HG02885 (cell line): ENCODE measurements around the gene CCDC88A.
"Not testable (repeated sequence)": the region's sequence is repeated elsewhere in the genome, so short reads cannot be mapped to it uniquely, and the experiment has no call there.

Experiments
- ATAC-seq: cut with Tn5 transposase; IDR thresholded peaks from one replicate; pipeline ENCODE4 v1.9.1; 2021; ENCODE audit warnings: mild to moderate bottlenecking; ENCODE audit not compliant: unreplicated experiment, poor library complexity

Gene CCDC88A

DNA sequence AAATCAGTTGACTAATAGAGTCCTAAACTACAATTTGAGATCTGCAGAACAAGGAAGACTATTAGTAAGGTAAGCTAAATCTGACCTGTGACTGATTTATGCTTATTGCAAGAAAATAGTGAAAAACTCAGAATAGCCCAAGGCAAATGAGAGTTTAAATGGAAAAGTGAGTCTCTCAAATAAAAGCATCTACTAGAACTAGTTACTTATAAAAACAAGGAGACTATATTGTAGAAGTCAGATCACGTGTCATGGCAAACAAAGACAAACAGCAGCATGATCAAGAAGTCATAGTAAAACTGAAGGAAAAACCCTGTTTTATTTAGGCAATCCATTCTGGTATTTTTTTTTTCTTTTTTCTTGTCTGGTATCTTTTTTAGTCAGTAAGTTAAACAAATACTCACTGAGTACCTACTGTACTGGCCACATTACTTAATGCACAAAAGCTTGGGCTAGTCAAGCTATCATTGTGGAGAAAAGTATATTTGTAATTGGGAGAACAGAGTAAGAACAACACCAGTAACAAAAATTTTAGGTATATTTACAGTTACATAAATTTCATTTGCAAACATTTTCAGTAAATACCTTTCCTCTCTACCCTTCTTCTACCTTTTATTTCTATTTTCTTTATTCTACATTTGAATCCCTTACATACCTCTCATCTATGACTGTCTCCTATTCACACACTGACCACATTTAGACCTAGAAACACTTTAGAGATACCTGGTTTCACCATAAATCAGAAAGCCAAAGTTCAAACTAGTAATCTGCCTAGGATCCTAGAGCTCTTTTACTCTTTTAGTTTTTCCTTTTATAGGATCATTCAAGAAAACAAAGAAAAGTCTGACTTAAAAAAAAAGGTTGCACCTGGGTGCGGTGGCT lies 23.7 kb downstream of the CCDC88A start:
- ATAC-seq, result no peak

DNA sequence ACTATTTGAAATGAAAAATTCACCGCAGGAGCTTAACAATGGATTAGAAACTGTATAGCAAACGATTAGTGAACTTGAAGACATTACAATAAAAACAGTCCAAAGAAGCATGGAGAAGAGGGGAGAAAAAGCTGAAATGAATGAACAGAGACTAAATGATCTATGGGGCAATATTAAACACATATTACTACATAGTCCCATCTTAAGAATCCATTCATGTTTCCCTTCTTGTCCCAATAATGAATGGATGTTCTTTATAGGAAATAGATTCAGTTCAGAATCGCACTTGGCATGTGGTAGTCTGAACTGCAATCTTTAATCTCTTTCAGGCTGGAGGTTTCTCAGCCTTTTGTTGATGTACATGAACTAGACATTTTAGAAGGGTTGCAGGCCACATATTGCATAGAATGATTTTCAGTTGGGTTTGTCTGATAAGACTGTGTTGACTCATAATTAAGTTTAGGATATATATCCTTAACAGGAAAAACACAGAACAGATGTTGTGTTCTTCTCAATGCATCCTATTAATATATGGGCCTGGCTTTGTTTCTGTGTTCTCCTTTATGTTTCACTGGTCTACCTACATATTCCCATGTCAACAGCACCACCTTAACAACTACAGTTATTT lies 27.9 kb downstream of the CCDC88A start:
- ATAC-seq, result no peak

DNA sequence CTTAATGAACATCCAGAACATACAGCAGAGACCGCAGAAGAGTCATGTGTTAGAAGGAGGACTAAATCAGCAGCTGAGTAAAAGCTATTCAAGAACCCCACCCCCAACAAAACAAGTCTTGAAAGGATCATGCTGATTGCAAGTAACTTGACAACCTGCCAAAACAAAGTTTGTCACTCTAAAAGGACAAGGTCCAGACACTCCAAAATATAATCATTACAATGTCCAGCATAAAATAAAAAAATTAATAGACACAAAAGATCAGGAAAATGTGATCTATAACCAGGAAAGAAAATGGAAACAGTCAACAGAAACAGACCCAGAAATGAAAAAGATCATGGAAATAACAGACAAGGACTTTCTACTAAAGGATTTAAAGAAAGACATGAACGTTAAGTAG lies 28.5 kb downstream of the CCDC88A start:
- ATAC-seq, result no peak

DNA sequence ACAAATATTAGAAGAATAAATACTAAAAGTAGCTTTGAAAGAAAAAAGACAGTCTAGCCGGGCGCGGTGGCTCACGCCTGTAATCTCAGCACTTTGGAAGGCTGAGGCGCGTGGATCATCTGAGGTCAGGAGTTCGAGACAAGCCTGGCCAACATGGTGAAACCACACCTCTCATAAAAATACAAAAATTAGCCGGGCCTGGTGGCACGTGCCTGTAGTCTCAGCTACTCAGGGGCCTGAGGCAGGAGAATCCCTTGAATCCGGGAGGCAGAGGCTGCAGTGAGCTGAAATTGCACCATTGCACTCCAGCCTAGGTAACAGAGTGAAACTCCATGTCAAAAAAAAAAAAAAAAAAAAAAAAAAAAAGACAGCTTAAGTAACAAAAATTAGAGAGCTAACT lies 34.1 kb downstream of the CCDC88A start:
- ATAC-seq, result not testable (repeated sequence)

DNA sequence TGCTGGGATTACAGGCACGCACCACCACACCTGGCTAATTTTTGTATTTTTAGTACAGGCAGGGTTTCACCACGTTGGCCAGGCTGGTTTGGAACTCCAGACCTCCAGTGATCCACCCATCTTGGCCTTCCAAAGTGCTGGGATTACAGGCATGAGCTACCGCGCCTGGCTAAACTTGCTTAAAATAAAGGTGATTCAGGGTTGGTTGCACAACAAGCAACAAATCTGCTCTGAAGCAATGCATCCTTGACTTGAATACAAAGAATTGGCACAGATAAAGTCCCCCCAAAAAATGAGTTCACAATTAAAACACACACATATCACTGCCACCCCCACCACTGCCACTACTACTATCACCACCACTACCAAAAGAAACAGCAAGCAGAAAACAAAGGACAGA lies 34.9 kb downstream of the CCDC88A start:
- ATAC-seq, result no peak

DNA sequence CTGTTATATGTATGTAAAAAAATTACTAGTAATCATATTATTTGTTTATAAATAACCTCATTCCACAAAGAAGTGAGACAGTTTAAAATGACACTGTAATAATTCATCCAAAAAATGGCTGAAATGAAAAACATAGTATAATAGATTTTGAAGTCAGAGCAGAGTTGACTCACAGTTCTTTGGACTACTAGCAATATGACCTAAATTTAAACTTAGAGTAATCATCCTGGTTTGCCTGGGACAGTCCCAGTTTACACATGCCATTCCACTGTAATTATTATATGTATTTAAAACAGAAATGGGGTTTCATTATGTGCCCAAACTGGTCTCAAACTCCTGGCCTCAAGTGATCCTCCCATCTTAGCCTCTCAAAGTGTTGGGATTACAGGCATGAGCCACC lies 48.3 kb downstream of the CCDC88A start:
- ATAC-seq, result no peak

DNA sequence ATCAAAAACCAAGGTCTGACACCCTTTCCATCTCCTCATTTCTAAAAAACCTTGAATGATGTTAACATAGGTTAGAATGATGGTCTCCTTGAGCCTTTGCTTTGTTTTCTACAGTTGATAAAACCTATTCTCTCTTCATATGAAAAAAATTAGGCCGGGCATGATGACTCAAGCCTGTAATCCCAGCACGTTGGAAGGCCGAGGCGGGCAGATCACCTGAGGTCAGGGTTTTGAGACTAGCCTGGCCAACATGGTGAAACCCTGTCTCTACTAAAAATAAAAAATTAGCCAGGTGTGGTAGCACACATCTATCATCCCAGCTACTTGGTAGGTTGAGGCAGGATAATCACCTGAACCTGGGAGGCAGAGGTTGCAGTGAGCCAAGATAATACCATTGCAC lies 49.4 kb downstream of the CCDC88A start:
- no peak for ATAC-seq

DNA sequence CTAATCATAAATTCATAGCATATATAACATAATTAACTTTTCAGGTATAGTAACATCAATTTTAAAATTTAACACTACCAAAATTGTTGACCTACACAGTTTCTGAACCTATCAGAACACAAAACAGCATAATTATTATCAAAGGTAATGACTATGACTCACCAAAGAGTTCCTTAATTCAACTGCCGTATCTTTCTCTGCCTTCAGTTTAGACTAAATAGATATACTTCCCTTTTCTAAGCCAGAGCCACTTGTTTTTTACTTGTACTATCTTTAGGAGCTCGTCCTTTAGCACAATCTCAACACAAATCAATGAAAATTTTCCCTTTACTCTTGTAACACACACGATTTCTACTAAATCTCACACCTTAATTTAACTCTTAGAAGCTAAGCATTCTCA lies 54.4 kb downstream of the CCDC88A start:
- no peak for ATAC-seq

DNA sequence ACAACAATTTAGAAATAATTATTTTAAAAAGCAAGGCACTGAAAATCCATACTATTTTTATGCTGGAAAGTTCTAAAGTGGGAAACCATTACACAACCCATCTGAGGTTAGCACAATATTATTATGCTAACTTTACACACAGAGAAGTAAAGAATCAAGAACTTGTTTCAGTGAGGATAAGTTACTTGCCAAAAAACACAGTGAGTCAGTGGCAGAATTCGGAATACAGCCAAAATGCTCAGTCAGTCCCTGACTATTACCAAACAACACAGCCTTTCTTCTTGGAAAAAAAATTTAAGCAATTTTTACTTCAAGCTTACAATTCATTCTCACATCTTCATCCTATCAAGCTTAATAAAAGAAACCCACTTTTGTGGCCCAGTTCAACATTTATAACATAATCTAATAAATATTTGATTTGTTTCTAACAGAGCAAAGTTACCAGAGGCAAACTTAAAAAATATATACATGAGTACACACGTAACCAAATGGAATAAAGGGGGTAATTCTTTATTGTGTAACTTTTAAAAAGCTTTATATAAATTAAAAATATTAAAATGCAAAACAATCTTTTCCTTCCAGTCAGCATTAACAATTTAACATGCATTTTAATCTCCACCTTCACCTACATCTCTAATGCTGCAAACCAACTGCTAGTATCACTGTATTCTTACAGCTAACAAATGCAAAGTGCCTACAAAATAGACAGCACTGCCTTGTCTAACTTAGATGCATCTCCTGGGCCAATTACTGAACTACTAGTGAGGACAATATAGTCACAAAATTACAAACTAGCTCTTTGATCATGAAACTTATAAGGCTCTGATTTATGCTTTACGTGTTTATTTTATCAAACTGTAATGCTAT lies 55.2 kb downstream of the CCDC88A start:
- no peak for ATAC-seq

DNA sequence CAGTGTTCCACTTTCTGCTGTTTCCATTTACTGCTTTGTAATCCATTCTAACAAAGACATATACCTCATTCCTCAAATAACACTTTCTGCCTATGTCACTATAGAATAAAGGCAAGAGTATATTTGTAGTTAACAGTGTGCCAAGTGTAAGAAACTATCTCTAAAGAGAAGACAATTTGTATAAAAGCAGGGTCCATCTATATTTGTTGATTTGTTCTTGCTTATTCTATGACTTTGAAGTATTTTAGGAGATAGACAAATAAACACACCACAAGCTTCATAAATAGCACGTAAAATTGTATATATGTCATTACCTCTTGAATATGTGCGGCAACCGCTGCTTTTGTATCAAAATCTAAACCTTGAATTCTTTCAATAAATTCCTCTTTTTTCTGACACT lies 56.0 kb downstream of the CCDC88A start:
- ATAC-seq, result no peak

DNA sequence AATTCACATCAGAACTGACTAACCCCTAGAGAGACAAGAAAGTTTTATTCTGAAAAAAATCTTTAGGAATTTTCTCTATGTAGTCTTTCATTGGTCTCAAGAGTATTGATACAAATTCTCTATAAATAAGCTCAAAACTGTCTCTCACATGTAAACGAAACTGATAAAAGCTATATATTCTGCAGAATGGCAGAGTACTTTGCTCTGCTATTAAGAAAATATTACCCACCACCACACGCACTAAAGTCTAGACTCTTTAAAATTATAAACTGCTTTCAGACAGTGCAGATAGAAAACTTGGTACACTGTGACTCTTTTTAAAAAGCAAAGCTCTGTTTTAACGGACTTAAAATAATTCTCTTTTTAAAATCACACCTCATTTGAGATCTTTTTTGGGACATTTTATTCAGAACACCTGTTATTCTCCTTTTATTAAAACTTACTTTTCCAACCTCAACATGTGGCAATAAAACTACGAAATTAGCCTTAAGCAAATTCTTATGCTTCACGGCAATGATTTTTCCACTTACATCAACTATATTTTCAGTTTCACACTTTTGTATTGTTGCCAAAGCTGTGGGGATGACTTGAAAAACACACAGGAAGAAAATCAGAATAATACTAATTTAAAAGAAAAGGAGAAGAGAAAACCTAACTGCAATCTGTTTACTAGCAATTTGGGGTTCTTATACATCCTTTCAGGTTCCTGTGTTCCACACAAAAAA lies 58.0 kb downstream of the CCDC88A start:
- ATAC-seq, result peak; percentile 66

DNA sequence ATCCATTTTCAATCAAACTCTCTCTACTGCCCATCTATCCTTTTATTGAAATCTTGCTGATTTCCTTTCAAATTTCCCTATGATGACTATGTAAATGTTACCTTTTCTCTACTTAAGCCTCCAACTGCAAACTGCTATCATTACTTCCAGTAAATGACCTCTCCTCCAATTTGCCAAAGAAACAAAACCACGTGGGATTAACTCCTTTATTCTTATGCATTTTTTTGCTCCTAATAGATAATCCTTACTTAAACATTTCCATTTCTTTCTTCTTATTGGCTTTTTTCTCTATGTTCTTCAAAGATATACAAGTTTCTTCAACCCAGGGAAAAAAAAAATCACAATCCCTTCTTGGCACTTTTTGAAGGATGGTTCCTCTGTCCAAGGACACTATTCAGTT lies 61.2 kb downstream of the CCDC88A start:
- ATAC-seq, result no peak

DNA sequence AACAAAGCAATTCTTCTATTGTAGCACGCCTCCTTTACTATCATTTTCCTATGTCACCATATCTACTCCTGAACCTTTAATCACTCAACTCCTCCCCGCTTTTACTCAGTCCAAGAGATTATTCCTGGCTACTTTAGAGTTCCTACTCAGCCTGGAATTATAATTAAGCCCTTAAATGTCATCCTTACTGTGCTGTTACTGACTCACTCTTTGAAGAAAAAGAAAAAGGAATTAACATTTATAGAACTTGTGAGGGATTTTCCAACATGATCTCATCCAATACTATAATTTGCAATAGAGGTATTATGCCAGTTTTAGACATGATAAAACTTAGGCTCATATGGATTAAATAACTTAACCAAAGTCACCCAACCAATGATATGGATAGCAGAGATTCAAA lies 61.7 kb downstream of the CCDC88A start:
- ATAC-seq, result no peak

DNA sequence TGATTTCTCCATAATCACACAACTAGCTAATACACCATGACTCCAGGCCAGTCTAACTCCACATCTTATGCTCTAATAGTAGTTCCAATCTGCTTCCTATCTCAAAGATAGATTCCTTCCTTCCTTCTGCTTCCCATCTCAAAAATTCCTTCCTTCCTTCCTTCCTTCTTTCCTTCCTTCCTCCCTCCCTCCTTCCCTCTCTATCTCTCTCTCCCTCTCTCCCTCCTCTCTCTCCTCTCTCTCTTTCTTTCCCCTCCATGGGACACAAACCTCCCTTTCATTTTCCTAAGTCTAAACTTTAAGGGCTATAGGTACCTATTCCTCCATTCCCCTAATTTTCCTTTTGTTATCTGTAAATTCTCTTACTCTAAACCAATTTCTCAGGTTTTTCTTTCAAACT lies 62.5 kb downstream of the CCDC88A start:
- ATAC-seq, result no peak

DNA sequence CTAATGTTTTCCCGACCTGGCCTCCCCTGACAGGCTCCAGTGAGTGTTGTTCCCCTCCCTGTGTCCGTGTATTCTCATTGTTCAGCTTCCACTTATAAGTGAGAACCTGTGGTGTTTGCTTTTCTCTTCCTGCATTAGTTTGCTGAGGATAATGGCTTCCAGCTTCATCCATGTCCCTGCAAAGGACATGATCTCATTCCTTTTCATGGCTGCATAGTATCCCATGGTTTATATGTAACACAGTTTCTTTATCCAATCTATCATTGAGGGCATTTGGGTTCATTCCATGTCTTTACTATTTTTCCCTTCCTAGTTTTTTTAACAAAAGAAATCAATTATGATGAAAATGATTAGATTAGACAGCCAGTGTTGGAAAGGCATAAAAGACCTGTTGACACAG lies 63.5 kb downstream of the CCDC88A start:
- not testable (repeated sequence) for ATAC-seq

DNA sequence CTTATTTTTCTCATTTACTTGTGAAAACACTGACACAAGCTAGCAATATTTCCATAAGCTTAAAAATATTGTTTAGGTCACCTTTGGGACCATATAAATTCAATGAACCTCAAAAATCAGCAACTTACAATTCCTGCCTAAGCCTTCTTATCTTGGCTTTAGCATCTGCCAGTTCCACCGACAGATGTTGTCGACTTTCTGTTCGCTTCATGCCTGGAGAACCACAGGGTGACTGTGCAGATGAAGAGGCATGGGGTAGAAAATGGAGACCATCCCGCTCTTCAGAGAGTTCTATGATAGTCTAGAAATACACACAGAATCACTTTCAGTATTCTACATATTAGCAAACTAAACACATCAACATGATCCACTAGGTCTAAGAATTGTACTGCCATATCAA lies 64.2 kb downstream of the CCDC88A start:
- no peak for ATAC-seq

DNA sequence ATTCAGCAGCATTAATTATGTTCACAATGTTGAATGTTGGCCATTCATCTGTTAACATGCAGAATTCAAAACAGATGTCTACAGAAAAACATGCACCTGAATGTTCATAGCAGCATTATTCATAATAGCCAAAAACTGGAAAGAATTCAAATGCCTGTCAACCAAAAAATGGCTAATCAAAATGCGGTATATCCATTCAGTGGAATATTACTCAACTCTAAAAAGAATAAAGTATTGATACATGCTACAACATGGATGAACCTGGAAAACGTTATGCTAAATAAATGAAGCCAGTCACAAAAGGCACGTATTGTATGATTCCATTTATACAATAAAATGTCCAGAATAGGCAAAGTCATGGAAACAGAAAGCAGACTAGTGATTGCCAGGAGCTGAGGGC lies 68.0 kb downstream of the CCDC88A start:
- ATAC-seq, result no peak

DNA sequence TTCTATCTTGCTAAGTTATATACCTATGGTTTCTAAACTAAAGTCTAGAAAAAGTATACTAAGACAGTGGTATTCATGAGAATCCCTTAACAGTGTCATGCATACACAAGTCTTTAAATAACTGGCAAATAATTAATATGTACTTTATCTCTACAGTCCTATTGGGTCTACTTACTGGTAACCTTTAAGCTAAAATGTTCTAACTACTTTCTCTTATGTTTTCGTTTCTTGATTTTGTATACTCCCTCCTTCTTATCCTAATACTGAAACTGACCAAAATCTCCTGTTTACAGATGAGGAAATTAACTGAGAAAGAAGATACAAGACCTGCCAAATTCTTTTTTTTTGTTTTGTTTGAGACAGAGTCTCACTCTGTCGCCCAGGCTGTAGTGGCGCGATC lies 74.6 kb downstream of the CCDC88A start:
- ATAC-seq, result no peak

DNA sequence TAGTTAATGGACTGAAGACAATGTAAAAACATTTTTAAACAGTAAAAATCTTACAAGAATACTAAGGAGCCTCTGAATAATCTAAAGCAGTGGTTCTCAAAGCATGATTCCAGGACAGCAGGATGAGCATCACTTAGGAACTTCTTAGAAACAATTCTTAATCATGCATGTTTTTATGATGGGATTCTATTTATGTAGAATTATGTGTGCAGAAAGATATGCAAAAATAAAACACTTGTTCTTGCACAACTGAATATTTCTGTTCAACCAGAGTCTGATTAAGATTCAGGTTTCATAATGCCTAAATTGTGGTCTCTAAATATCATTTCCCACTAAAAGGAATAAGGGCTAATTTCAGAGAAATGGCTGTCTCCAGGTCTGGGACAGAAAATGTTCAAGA lies 81.4 kb downstream of the CCDC88A start:
- ATAC-seq, result no peak

DNA sequence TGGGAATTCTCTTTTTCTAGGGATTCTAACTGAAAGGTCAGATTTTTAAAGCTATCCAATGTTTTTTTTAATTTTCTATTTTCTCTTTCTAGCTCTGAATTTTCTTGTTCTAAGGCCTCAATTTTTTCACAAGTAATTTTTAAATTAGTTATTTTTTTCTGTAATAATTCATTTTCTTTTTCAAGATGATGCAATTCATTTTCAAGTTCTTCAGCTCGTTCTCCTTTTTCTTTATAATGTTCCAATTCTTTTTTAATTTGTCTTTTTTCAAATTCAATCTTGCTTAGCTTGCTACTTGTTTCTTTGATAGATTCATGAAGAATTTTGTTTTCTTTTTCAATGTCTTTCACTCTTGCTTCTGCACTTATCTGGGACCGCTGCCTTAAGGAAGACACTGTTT lies 84.9 kb downstream of the CCDC88A start:
- ATAC-seq, result no peak
